Suprapubic skin (tissue), 4 donors: Measurements from ENCODE around the gene ANKRD11.
A peak's percentile ranks its signal among the peaks of the same experiment; 100 is the strongest.

Experiments
- CTCF ChIP-seq, 2 donors: fragments of 200-600 bp in 1 of 2; fragments of 450-650 bp in 1 of 2; sonication (generic) in 1 of 2; IDR thresholded peaks; one replicate each; pipeline ENCODE4 v1.5.1; 2016 to 2019; ENCODE audit warnings: antibody characterized with exemption in 2 of 2, mild to moderate bottlenecking in 1 of 2, moderate library complexity in 1 of 2
- EP300 ChIP-seq: sonication (generic); formaldehyde crosslinking; IDR thresholded peaks from one replicate; pipeline ENCODE4 v1.6.1; 2017; ENCODE audit warnings: antibody characterized with exemption
- POLR2A ChIP-seq, 2 donors: fragments of 450-650 bp; IDR thresholded peaks; one replicate each; pipeline ENCODE4 v1.6.1; 2017; ENCODE audit warnings: antibody characterized with exemption in 2 of 2, mild to moderate bottlenecking in 2 of 2, moderate library complexity in 2 of 2
- POLR2AphosphoS5 ChIP-seq, 3 donors: sonication (generic); formaldehyde crosslinking; IDR thresholded peaks; one replicate each; pipeline ENCODE4 v1.6.1; 2017; ENCODE audit warnings: antibody characterized with exemption in 3 of 3

- TF ChIP-seq POLR2AphosphoS5 (IDR thresholded peaks at IDR 0.05), result peak in 2 of 3 donors; percentile 50 to 53
- TF ChIP-seq CTCF (IDR thresholded peaks at IDR 0.05), result no peak
- TF ChIP-seq POLR2A (IDR thresholded peaks at IDR 0.05), result no peak
- no peak for TF ChIP-seq EP300
These were observed 15.1 kb upstream of the ANKRD11 start for GRCh38 chr16:89505204-89506112.
